ENCODE measurements around the gene DAAM2.
A peak's percentile ranks its signal among the peaks of the same experiment; 100 is the strongest.

GRCh38 chr6:39938773-39939654 lies 146.8 kb downstream of the DAAM2 start:
- TF ChIP-seq ELF4 (IDR thresholded peaks at IDR 0.05): no peak
- TF ChIP-seq SP1 (IDR thresholded peaks at IDR 0.05): no peak
- no peak for TF ChIP-seq NFRKB (IDR thresholded peaks at IDR 0.05)
- 0 out of 2 replicates have a peak, but pooled peaks have one; percentile 19 for TF ChIP-seq L3MBTL2 (conservative IDR thresholded peaks at IDR 0.05)
- no peak for TF ChIP-seq SUZ12 (IDR thresholded peaks at IDR 0.05)
- TF ChIP-seq CTBP1 (IDR thresholded peaks at IDR 0.05; ENCODE audit: borderline replicate concordance): no peak
- no peak for TF ChIP-seq ZNF384 (IDR thresholded peaks at IDR 0.05)
- TF ChIP-seq BHLHE40 (IDR thresholded peaks at IDR 0.05; ENCODE audit: borderline replicate concordance): no peak
